Activated CD4-positive, alpha-beta memory T cell treated with anti-CD3 and anti-CD28 coated beads for 36 hours (primary cell): ENCODE measurements around the gene CILP2. TPM values are rescaled to one million over a fixed set of nuclear protein-coding genes. Genes with fewer than 3 reads are reported as not detected.

Experiments
- CTCF ChIA-PET: fragments of 350-600 bp; sonication (Branson Sonifier 250); formaldehyde crosslinking; loops from one replicate; lab custom pipeline; 2021; ENCODE audit warnings: antibody characterized with exemption, inconsistent platforms; lab: Charles Lee
- POLR2A ChIA-PET: fragments of 350-600 bp; sonication (Branson Sonifier 250); formaldehyde crosslinking; loops from one replicate; lab custom pipeline; 2021; ENCODE audit warnings: antibody characterized with exemption; lab: Charles Lee
- DNase-seq: peaks from one replicate; pipeline ENCODE4 v3.0.0-alpha.2; 2020
- H3K27ac Mint-ChIP-seq: one replicate; pipeline ENCODE4 v1.8.0; 2021; ENCODE audit warnings: mixed read lengths
- H3K27me3 Mint-ChIP-seq: one replicate; pipeline ENCODE4 v1.8.0; 2021; ENCODE audit warnings: mixed read lengths
- H3K36me3 Mint-ChIP-seq: one replicate; pipeline ENCODE4 v1.8.0; 2021; ENCODE audit warnings: mixed read lengths
- H3K4me1 Mint-ChIP-seq: one replicate; pipeline ENCODE4 v1.8.0; 2021; ENCODE audit warnings: low read depth, mixed read lengths
- H3K4me3 Mint-ChIP-seq: one replicate; pipeline ENCODE4 v1.8.0; 2021; ENCODE audit warnings: mild to moderate bottlenecking, mixed read lengths
- H3K9me3 Mint-ChIP-seq: one replicate; pipeline ENCODE4 v1.8.0; 2021; ENCODE audit warnings: mixed read lengths
- intact Hi-C: fragments of 100-400 bp; cut with micrococcal nuclease; formaldehyde crosslinking; loops from one replicate; pipeline ENCODE4 v1.15.1; 2023
- total RNA-seq, 2 experiments: library from RNA; stranded (reverse); gene quantifications; one replicate each; pipeline ENCODE4 v1.2.3, GENCODE V29; 2021

Gene CILP2
- total RNA-seq, 2 experiments from 2014 or later: 0.44 to 0.50 TPM

DNA sequence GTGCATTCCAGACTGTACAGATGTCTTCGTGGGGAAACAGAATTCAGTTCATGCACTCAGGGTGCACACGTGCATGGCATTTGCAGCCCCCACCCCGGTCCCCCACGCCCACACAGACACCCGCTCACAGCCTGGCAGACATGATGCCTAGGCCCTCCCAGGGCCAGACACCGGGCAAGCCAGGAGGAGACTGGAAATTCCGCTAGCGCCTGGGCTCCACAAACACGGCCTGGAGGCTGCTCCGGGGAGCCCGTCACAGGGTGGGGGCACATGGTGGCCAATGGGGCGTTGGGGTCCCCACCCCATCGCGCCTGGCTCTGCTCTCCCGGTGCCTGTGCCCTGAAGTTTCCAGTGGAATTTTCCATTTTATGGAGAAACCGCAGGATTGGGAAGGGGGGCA, 3.6 kb downstream of the CILP2 start:
- CTCF ChIA-PET: interaction anchor here (0.6 to 3.3 kb wide), 3 partner anchors 9 to 102 kb away, joined by 3 to 35 read pairs (median 9); partner anchors contain the start of gene GMIP
- H3K9me3 Mint-ChIP-seq: no peaks in the 10 kb centered on the region
- no peak overlapping the region for H3K4me3 Mint-ChIP-seq
- intact Hi-C loops: loop anchor here (2.0 kb wide), 1 partner anchor 77 kb away; the partner anchor contains the start of gene PBX4
- POLR2A ChIA-PET: no interaction called here
- peaks cover 5% of the 10 kb centered on the region for H3K27me3 Mint-ChIP-seq
- no peak for DNase-seq
- no peak overlapping the region for H3K27ac Mint-ChIP-seq
- H3K4me1 Mint-ChIP-seq: peaks cover 26% of the 10 kb centered on the region
- H3K36me3 Mint-ChIP-seq: no peaks in the 10 kb centered on the region

DNA sequence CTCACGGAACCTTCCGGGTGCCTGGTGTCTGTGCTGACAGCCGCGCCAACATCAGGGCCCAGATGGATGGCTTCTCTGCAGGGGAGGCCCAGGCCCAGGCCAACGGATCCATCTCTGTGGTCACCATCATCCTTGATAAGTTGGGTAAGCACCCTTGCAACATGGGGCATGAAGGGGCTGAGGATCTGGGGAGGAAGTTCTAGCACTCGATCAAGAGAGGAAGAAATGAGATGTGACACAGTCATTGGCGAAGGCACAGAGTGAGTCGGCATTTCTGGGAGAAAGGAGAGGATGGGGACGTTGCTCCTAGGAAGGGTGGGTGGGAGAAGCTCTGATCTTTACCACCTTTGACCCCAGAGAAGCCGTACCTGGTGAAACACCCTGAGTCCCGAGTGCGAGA, 4.4 kb downstream of the CILP2 start:
- Mint-ChIP-seq H3K27ac (no peak overlapping the region), H3K4me1 (peaks cover 23% of the 10 kb centered on the region), H3K4me3 (no peak overlapping the region), H3K36me3 (no peaks in the 10 kb centered on the region), H3K27me3 (peaks cover 5% of the 10 kb centered on the region), H3K9me3 (no peaks in the 10 kb centered on the region)
- CTCF ChIA-PET: no interaction called here
- intact Hi-C loops: no loop called here
- POLR2A ChIA-PET: no interaction called here
- no peak for DNase-seq

DNA sequence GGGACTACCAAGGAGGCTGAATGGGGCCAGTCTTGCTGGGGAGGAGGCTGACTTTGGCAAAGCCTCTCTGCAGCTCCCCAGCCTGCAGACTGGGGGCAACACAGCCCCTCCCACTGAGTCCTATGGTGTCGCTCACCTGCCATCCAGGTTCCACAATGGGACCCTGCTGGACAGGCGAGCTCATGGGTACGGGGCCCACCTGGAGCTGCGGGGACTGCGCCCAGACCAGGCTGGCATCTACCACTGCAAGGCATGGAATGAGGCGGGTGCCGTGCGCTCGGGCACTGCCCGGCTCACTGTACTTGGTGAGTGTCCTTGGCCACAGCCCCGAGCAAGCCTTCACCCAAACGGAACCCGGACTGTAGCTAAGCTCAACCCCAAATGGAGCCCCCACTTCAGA, 5.0 kb downstream of the CILP2 start:
- no peak for DNase-seq
- H3K36me3 Mint-ChIP-seq: no peaks in the 10 kb centered on the region
- intact Hi-C loops: no loop called here
- ChIA-PET POLR2A (no interaction called here), CTCF (interaction anchor here (0.8 to 2.0 kb wide), 2 partner anchors 11 to 12 kb away, joined by 3 to 9 read pairs; no protein-coding TSS in a partner anchor)
- H3K27ac Mint-ChIP-seq: no peak overlapping the region
- H3K9me3 Mint-ChIP-seq: no peaks in the 10 kb centered on the region
- H3K27me3 Mint-ChIP-seq: peaks cover 5% of the 10 kb centered on the region
- peaks cover 21% of the 10 kb centered on the region for H3K4me1 Mint-ChIP-seq
- H3K4me3 Mint-ChIP-seq: no peak overlapping the region

DNA sequence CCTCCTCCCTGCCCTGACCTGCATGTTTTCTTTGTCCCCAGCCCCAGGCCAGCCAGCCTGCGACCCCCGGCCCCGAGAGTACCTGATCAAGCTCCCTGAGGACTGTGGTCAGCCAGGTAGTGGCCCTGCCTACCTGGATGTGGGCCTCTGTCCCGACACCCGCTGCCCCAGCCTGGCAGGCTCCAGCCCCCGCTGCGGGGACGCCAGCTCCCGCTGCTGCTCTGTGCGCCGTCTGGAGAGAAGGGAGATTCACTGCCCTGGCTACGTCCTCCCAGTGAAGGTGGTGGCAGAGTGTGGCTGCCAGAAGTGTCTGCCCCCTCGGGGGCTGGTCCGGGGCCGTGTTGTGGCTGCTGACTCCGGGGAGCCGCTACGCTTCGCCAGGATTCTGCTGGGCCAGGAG, 5.6 kb downstream of the CILP2 start:
- CTCF ChIA-PET: interaction anchor here (0.8 to 2.0 kb wide), 2 partner anchors 11 to 12 kb away, joined by 3 to 9 read pairs; no protein-coding TSS in a partner anchor
- Mint-ChIP-seq H3K9me3 (no peaks in the 10 kb centered on the region), H3K36me3 (no peaks in the 10 kb centered on the region), H3K4me1 (peaks cover 18% of the 10 kb centered on the region), H3K27me3 (peaks cover 4% of the 10 kb centered on the region), H3K4me3 (no peak overlapping the region), H3K27ac (no peak overlapping the region)
- POLR2A ChIA-PET: no interaction called here
- no peak for DNase-seq
- intact Hi-C loops: no loop called here

DNA sequence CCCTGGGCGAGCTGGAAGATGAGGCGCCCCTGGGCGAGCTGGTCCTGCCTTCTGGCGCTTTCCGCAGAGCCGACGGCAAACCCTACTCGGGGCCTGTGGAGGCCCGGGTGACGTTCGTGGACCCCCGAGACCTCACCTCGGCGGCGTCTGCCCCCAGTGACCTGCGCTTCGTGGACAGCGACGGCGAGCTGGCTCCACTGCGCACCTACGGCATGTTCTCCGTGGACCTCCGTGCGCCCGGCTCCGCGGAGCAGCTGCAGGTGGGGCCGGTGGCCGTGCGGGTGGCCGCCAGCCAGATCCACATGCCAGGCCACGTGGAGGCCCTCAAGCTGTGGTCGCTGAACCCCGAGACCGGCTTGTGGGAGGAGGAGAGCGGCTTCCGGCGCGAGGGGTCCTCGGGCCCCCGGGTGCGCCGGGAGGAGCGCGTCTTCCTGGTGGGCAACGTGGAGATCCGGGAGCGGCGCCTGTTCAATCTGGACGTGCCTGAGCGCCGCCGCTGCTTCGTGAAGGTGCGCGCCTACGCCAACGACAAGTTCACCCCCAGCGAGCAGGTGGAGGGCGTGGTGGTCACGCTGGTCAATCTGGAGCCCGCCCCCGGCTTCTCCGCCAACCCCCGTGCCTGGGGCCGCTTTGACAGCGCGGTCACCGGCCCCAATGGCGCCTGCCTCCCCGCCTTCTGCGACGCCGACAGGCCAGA, 6.3 kb downstream of the CILP2 start:
- no peaks in the 10 kb centered on the region for H3K36me3 Mint-ChIP-seq
- ChIA-PET CTCF (interaction anchor here (1.2 to 2.0 kb wide), 2 partner anchors 10 to 12 kb away, joined by 4 to 9 read pairs; no protein-coding TSS in a partner anchor), POLR2A (no interaction called here)
- no peak for DNase-seq
- intact Hi-C loops: no loop called here
- no peaks in the 10 kb centered on the region for H3K27me3 Mint-ChIP-seq
- no peak overlapping the region for H3K4me3 Mint-ChIP-seq
- no peak overlapping the region for H3K27ac Mint-ChIP-seq
- peaks cover 14% of the 10 kb centered on the region for H3K4me1 Mint-ChIP-seq
- H3K9me3 Mint-ChIP-seq: no peaks in the 10 kb centered on the region

DNA sequence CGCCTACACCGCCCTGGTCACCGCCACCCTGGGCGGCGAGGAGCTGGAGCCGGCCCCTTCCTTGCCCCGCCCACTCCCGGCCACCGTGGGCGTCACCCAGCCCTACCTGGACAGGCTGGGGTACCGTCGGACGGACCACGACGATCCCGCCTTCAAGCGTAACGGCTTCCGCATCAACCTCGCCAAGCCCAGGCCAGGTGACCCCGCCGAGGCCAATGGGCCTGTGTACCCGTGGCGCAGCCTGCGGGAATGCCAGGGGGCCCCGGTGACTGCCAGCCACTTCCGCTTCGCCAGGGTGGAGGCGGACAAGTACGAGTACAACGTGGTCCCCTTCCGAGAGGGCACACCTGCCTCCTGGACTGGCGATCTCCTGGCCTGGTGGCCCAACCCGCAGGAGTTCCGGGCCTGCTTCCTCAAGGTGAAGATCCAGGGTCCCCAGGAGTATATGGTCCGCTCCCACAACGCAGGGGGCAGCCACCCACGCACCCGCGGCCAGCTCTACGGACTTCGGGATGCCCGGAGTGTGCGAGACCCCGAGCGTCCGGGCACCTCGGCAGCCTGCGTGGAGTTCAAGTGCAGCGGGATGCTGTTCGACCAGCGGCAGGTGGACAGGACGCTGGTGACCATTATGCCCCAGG, 7.0 kb downstream of the CILP2 start:
- H3K4me1 Mint-ChIP-seq: peaks cover 12% of the 10 kb centered on the region
- ChIA-PET CTCF (interaction anchor here (1.2 kb wide), 1 partner anchor 13 kb away, joined by 4 read pairs; no protein-coding TSS in a partner anchor), POLR2A (no interaction called here)
- no peaks in the 10 kb centered on the region for H3K9me3 Mint-ChIP-seq
- no peaks in the 10 kb centered on the region for H3K27me3 Mint-ChIP-seq
- H3K4me3 Mint-ChIP-seq: no peak overlapping the region
- H3K36me3 Mint-ChIP-seq: no peaks in the 10 kb centered on the region
- H3K27ac Mint-ChIP-seq: no peak overlapping the region
- no peak for DNase-seq
- intact Hi-C loops: no loop called here

DNA sequence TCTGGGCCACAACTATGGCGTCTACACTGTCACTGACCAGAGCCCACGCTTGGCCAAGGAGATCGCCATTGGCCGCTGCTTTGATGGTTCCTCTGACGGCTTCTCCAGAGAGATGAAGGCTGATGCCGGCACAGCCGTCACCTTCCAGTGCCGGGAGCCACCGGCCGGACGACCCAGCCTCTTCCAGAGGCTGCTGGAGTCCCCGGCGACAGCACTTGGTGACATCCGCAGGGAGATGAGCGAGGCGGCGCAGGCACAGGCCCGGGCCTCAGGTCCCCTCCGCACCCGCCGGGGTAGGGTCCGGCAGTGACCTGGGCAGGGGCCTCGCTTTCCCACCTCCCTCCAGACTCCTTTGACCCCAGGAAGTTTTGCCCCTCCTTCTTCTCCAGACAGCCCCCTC, 7.6 kb downstream of the CILP2 start:
- intact Hi-C loops: no loop called here
- H3K4me3 Mint-ChIP-seq: no peak overlapping the region
- CTCF ChIA-PET: no interaction called here
- peaks cover 10% of the 10 kb centered on the region for H3K4me1 Mint-ChIP-seq
- no peaks in the 10 kb centered on the region for H3K9me3 Mint-ChIP-seq
- POLR2A ChIA-PET: no interaction called here
- H3K27ac Mint-ChIP-seq: no peak overlapping the region
- H3K27me3 Mint-ChIP-seq: no peaks in the 10 kb centered on the region
- H3K36me3 Mint-ChIP-seq: no peaks in the 10 kb centered on the region
- no peak for DNase-seq

DNA sequence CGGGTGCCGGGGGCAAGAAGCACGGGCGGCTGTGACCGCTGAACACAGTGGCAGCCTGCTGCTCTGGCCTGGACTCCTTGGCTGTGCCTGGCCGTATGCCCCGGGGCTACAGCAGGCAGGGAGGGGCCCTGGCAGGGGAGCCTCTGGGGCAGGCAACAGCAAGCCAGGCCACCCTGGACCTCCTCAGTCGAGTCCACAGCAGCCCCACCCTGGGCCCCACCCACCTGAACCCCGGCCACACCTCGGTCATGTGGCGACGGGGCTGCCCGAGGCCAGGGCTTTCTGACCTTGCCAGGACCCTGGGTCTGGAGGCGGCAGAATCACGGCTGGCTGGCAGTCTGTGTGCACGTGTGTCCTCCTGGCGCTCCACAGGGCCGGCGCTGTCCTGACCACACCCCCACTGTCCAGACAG, 8.7 kb downstream of the CILP2 start:
- Mint-ChIP-seq H3K27ac (no peak overlapping the region), H3K4me3 (no peak overlapping the region), H3K27me3 (no peaks in the 10 kb centered on the region), H3K4me1 (peaks cover 3% of the 10 kb centered on the region), H3K36me3 (no peaks in the 10 kb centered on the region), H3K9me3 (no peaks in the 10 kb centered on the region)
- intact Hi-C loops: no loop called here
- POLR2A ChIA-PET: no interaction called here
- CTCF ChIA-PET: interaction anchor here (1.3 to 1.4 kb wide), 2 partner anchors 14 to 414 kb away, joined by 3 to 8 read pairs; no protein-coding TSS in a partner anchor
- no peak for DNase-seq

DNA sequence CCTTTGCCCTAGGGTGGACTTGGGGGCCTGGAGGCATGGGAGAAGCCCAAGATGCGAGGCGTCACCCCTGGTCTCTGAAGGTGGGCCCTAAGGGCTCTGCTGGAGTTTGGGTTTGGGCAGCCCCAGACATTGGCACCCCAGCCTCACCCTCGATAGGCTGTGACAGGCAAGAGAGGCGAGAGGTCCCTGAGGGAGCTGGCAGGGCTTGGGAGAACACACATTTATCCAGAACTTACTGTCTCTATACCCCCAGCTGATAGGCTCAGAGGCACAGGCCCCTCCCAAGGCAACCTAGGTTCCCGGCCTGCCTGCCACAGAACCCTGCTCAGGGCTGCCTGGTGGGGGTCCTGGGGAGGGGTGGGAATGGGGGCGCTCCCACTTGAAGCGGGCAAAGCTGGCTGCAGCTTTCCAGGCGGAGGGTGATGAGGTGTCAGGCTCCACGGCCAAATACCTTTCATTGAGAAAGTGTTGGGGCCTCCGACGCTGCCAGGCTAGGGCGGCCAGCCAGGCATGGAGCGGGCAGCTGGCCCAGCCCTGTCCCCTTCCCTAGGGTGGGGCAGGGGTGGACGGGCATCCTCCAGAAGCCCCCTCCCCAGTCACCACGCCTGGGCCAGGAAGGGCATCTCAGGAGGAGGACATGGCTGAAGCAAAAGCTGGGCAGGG, 9.7 kb downstream of the CILP2 start:
- Mint-ChIP-seq H3K4me3 (no peak overlapping the region), H3K4me1 (no peaks in the 10 kb centered on the region), H3K36me3 (no peaks in the 10 kb centered on the region), H3K9me3 (no peaks in the 10 kb centered on the region), H3K27ac (no peak overlapping the region), H3K27me3 (no peaks in the 10 kb centered on the region)
- no peak for DNase-seq
- intact Hi-C loops: no loop called here
- ChIA-PET POLR2A (no interaction called here), CTCF (interaction anchor here (1.3 to 1.4 kb wide), 2 partner anchors 16 to 413 kb away, joined by 3 to 8 read pairs; no protein-coding TSS in a partner anchor)

DNA sequence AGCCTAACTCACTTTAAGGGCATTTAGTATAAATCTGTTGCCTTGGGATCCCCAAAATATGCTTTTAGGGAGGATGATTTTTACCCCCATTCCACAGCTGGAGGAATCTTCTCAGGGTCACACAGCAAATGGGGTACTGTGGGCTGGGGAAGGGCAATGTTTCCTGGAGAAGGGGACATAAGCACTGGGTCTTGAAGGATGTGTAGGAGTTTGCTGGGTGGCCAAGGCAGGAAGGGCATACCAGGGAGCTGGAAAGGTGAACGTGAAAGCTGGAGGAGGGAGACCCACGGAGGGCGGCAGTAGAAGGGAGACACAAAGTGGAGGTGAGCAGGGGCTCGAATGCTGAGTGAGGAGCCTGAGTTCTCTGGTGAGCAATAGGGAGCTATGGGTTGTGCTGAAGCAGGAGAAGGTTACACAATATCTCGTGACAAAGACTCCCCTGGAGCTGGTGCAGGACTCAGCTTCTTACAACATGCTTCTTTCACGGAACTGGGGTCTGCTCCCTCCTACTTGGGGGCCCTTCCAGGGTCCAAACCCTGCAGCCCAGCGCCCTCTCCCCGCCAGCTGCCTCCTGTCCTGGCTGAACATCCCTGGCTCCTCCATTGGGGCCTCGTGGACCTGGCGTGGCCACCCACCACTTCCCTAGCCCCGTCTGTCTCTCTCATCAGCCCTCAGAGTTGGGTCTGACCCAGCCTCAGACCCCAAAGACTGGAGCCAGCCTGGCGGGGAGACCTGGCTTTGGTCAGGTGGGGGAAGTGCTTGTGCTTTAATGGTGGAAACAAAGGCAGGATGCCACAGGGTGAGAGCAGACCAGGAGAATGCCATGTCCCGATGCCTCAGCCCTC, 11.1 kb downstream of the CILP2 start:
- DNase-seq: no peak
- Mint-ChIP-seq H3K27me3 (no peaks in the 10 kb centered on the region), H3K9me3 (no peaks in the 10 kb centered on the region), H3K27ac (no peak overlapping the region), H3K4me3 (no peak overlapping the region), H3K36me3 (no peaks in the 10 kb centered on the region), H3K4me1 (no peaks in the 10 kb centered on the region)
- ChIA-PET POLR2A (no interaction called here), CTCF (interaction anchor here (0.8 to 1.5 kb wide), 2 partner anchors 17 to 95 kb away, joined by 5 to 7 read pairs; partner anchors contain the start of gene GMIP)
- intact Hi-C loops: no loop called here

DNA sequence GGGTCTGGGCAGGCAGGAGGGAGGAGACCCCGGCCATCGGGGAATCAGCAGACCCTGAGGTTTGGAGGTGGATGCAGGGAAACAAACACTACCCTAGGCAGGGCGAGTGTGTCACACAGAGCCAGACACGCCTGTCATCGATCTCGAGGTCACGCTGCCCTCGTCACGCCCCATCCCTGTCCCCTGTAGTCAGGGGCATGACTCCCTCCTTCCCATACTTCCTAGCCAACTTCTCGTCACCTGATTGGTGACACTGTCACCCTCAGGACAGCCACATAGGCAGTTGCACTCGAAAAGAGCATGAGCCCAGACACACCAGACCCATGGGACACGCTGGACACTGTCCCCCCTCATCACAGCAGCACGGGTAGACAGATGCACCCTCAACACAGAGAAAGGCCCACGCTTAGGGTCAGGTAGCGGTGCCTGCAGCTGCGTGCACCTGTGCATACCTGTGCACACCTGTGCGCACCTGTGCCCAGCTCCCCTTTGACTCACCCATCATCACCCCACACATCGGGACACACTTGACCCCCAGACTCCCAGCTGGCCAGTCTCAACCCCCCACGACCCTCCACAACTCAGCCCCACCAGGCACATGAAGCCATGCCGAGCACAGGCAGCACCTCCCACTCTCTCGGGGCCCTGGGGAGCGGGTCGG, 11.9 kb downstream of the CILP2 start:
- POLR2A ChIA-PET: no interaction called here

More for the DNA sequence above, 11.9 kb downstream of the CILP2 start:
- no peaks in the 10 kb centered on the region for H3K36me3 Mint-ChIP-seq
- CTCF ChIA-PET: interaction anchor here (1.5 kb wide), 1 partner anchor 94 kb away, joined by 7 read pairs; the partner anchor contains the start of gene GMIP
- no peak overlapping the region for H3K27ac Mint-ChIP-seq
- H3K27me3 Mint-ChIP-seq: no peaks in the 10 kb centered on the region
- no peak for DNase-seq
- no peaks in the 10 kb centered on the region for H3K9me3 Mint-ChIP-seq
- intact Hi-C loops: no loop called here
- H3K4me3 Mint-ChIP-seq: no peak overlapping the region
- no peaks in the 10 kb centered on the region for H3K4me1 Mint-ChIP-seq
